ENCODE results near the gene KCTD3. TPM values are rescaled to one million over a fixed set of nuclear protein-coding genes. Genes with fewer than 3 reads are reported as not detected.

KCTD3 gene
- total RNA-seq, 1 donor from 2014 or later: 13.0 TPM

DNA sequence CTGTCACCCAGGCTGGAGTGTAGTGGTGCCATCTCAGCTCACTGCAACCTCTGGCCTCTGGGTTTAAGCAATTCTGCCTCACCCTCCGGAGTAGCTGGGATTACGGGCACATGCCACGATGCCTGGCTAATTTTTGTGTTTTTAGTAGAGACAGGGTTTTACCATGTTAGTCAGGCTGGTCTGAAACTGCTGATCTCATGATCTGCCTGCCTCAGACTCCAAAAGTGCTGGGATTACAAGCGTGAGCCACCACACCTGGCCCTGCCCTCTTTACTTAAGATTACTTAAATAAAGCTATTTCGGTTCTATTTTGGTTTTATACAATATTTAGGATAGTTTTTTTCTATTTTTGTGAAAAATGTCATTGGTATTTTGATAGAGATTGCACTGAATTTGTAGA, 15.3 kb upstream of the KCTD3 start:
- ATAC-seq (no peak), DNase-seq (ENCODE audit: missing footprints) (no peak)
- intact Hi-C loops (cut with DNase I): no loop called here

DNA sequence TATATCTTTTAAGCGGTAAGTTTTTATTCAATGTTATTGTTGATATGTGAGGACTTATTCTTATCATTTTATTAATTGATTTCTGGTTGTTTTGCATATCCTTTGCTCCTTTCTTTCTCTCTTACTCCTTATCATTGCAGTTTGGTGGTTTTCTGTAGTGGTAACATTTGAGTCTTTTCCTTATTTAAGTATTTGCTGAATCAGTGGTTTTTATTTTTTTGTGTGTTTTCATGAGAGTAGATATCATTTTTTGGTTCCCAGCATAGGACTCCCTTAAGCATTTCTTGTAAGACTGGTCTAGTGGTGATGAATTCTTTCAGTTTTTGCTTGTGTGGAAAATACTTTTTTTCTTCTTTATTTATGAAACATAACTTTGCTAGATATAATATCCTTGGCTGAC, 12.2 kb upstream of the KCTD3 start:
- ATAC-seq (no peak), DNase-seq (ENCODE audit: missing footprints) (no peak)
- intact Hi-C loops (cut with DNase I): no loop called here

DNA sequence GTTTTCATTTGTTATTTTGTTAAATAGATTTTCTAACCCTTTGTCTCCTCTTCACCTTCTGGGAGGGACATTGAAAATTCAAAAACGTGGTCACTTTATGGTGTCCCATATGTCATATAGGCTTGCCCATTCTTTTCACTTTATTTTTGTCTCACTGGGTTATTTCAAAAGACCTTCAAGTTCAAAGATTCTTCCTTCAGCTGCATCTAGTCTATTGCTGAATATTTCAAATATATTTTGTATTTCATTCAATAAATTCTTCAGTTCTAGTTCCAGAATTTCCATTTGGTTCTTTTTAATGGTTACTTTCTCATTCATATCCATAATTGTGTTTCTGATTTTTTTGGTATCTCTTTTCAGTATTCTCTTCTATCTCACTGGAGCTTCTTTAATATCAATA, 11.6 kb upstream of the KCTD3 start:
- no peak for DNase-seq (ENCODE audit: missing footprints)
- no peak for ATAC-seq
- intact Hi-C loops (cut with DNase I): no loop called here

DNA sequence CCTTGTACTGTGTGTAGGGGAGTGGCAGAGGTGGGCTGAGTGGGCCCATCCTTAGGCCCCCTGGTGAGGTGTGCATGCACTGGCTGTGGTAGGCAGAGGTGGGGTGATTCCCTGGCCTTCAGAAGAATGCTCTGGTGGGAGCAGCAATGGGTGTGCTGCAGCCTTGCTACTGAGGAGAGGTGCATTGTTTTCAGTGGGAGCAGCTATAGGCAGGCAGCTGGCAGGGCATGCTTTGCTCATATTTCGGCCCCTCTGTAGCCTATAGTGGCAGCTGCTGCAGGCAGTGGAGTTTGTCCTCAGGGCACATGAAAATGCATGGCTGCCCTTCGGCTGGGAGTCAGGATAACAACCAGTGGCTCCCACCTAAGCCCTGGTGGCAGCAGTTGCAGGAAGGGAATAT, 10.1 kb upstream of the KCTD3 start:
- ATAC-seq (no peak), DNase-seq (ENCODE audit: missing footprints) (no peak)
- intact Hi-C loops (cut with DNase I): no loop called here

DNA sequence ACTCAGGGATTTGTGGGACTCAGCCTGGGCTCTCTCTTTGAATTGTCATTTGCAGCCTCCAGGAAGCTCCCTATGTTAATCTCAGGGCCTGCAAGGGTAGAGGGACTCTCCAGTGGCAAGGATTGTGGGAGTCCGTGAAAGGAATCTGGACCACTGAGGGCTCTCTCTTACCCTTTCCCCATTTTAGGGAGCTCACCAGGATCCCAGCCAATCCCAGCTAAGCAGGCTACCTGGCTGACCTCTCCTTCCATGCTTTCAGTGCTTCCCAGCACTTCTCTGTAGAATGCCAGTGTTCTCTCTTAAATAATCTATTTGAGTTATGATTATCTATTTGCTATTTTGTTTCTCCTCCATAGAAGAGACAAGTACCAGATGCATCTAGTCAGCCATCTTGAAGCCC, 9.6 kb upstream of the KCTD3 start:
- no peak for ATAC-seq
- DNase-seq (ENCODE audit: missing footprints): no peak
- intact Hi-C loops (cut with DNase I): no loop called here

DNA sequence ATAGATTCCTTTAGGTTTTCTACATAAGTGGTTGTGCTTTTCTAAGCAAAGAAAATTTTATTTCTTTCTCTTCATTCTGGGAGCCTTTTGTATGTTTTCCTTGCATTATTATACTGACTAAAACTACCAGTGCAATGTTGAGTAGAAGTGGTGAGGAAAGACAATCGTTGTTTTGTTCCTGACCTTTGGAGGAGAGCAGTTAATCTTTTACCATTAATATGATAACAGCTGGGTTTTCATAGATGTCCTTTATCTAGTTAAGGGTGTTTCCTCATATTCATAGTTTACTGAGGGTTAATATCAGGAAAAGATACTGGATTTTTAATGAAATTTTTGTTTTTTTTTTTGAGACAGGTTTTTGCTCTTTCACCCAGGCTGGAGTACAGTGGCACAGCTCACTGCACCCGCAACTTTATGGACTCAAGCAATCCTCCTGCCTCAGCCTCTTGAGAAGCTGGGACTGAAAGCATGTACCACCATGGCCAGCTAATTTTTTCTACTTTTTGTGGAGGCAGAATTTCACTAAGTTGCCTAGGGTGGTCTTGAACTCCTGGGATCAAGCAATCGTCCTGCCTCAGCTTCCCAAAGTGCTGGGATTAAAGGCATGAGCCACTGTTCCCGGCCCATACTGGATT, 9.0 kb upstream of the KCTD3 start:
- intact Hi-C loops (cut with DNase I): no loop called here
- ATAC-seq (no peak), DNase-seq (ENCODE audit: missing footprints) (no peak)

DNA sequence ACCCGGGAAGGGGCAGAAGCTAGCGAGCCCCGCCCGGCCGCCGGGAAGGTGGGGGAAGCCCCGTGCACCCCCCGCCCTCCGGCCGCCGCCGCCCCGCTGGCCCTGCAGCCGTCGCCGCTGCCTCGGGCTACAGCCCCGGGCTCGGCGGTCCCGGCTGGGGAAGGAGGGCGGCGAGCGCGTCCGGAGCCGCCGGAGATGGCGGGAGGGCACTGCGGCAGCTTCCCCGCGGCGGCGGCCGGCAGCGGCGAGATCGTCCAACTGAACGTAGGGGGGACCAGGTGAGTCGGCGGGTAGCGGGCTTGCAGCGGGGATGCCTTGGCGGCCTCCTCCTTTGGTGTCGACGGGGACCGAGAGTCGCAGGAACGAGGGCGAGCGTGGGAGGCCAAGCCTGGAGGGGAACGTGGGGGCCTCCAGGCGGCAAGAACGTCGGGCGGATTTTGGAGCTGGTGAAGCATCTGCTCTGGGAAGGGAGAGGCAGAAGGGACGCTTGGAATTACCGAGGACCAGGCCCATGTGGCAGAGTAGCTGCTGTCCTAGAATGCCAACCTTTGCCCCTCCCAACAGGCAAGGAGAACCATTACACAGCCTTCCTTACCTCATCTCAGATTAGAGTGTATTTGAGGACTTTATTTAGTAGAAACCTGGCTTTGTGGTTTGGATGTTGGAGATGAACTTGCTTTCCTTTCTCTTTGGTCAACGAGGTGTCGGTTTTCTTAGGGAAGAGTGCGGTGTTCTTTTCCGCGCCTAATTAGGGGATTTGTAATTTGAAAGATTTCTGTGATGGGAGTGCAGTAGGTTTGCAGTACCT, 591 bp downstream of the KCTD3 start:
- ATAC-seq: peak; percentile 64
- intact Hi-C loops (cut with DNase I): loop anchor here (5.0 kb wide), 1 partner anchor 40 kb away; no protein-coding TSS in a partner anchor
- peak; percentile 70 for DNase-seq (ENCODE audit: missing footprints)

DNA sequence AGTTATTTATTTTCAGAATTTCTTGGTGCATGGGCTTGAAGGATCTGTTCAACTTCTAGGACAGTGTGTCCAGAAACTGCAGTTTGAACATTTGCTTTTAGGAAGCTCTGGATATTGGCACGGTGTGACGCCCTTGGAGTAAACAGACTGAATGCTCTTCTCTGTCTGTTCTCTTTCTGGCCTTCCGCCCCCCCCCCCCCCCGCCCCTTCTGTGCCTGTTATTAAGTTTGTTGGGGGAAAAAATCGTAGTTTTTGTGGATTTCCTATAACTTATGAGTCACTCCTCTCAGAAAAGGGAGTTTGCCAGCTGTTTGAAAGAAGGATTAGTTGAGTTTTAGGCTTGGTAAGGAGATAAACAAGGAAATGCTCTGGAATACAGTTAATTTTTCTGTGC, 1.2 kb downstream of the KCTD3 start:
- intact Hi-C loops (cut with DNase I): loop anchor here (5.0 kb wide), 1 partner anchor 39 kb away; no protein-coding TSS in a partner anchor
- DNase-seq (ENCODE audit: missing footprints) (no peak), ATAC-seq (peak; percentile 18)

DNA sequence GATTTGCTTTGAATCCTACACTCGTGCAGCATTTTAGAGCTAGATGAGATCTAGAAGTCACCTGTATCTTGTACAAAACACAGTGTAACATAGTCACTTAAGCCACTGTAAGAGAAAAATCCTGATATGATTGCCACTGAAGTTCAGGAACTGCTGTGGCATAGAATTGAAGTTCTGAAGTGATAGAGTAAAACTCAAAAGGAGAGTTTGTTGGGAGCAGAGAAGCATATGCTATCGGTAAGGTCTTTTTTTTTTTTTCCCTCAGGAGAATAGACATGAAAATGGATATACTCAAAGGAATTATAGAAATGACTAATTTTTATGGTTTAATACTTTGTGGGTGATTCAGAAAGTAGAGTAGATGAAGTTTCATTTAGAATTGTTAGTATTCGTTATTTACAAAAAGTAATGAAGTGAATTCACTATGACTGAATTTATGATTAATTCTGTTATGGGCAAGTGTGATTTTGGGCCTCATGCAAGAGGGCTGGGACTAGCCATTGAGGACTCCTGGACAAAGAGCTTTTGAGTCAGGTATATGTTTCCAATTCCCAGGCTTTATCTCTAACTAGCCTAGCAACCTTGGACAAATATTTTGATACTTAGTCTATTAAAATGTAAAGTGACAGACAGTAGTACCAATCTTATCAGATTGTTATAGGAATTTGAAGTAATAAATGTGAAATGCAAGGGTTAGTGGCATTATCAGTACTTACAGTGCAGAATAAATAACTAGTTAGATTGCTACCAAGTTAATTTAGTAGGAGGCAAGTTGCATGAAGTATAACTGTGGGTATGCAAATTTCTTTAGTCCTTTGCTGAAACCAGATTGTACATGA, 3.1 kb downstream of the KCTD3 start:
- no peak for ATAC-seq
- intact Hi-C loops (cut with DNase I): loop anchor here (5.0 kb wide), 1 partner anchor 37 kb away; no protein-coding TSS in a partner anchor
- no peak for DNase-seq (ENCODE audit: missing footprints)

DNA sequence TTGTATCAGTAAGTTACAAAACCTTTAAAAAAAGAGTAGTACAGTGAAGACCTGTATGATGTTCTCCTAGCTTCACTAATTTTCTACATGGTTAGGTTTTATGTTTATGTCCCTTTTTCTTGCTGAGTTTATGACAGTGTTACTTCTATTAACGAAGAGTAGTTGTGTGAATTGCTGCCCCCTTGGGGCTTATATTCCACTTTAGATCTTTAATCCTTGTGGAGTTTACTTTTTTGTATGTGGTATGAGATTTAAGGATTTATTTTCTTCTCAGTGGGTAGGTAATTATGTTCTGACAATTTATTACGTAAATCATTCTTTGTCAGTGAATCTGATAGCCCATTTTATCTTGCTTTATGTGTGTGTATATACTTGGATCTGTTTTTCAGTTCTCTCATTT, 14.8 kb downstream of the KCTD3 start:
- intact Hi-C loops (cut with DNase I): no loop called here
- DNase-seq (ENCODE audit: missing footprints) (no peak), ATAC-seq (no peak)

DNA sequence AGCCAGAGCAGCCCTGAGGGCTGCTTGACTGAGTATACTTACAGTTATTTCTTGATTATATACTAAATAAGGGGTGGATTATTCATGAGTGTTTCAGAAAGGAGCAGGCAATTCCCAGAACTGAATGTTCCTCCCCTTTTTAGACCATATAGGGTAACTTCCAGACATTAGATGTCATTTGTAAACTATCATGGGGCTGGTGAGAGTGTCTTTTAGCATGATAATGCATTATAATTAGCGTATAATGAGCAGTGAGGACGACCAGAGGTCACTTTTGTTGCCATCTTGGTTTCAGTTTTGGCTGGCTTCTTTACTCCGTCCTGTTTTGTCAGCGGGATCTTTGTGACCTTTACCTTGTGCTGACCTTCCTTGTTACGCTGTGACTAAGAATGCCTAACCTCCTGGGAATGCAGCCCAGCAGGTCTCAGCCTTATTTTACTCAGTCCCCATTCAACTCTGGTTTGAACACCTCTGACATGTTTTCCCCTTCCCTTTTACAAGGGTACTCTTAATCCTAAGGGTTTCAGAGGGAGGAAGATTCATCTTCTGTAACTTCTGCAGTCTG, 16.2 kb downstream of the KCTD3 start:
- DNase-seq (ENCODE audit: missing footprints): no peak
- ATAC-seq: peak; percentile 70
- intact Hi-C loops (cut with DNase I): no loop called here

DNA sequence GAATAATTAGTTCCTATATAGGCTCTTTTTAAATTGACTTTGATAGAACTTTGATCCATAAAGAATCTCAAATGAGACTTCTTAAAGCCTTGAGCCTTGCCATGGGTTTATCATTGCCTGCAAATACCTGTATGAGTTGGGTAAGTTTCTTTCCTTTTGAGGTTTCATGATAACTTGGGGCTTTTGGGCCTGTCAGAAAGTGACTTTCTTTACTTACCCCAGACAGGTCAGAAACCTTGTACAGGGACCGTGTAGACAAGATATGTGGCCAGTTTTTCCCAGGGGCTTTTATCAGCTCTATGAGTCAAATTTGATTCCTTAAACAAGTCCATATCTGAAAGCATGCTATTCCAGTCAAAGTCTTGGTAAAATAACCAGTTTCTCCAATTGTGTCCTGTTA, 17.3 kb downstream of the KCTD3 start:
- ATAC-seq: no peak
- intact Hi-C loops (cut with DNase I): no loop called here
- DNase-seq (ENCODE audit: missing footprints): no peak

DNA sequence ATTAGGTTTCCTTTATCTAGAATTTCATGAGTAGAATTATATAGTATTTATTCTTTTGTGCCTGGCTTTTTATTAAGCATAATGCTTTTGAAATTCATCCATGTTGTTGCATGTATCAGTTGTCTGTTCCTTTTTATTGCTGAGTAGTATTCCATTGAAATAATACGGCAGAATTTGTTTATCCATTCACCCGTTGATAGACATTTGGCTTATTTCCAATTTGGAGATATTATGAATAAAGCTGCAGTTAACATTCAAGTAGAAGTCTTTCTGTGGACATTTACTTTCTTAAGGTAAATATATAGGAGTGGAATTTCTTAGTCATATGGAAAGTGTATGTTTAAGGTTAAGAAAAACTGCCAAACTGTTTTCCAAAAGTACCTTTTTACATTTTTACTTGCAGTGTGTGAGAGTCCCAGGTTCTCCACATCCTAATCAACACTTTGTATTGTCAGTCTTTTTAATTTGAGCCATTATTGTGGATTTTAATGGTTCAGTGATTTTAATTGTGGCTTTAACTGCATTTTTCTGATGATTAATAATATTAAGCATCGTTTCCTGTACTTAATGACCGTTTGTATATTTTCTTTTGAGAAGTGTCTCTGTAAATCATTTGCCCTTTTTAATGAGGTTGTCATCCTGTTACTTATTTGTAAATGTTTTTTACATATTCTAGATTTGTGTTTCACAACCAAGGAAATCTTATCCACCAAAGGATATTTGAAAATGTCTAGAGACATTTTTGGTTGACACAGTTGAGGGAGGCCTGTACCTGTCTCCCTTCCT, 22.7 kb downstream of the KCTD3 start:
- ATAC-seq (no peak), DNase-seq (ENCODE audit: missing footprints) (no peak)
- intact Hi-C loops (cut with DNase I): no loop called here

DNA sequence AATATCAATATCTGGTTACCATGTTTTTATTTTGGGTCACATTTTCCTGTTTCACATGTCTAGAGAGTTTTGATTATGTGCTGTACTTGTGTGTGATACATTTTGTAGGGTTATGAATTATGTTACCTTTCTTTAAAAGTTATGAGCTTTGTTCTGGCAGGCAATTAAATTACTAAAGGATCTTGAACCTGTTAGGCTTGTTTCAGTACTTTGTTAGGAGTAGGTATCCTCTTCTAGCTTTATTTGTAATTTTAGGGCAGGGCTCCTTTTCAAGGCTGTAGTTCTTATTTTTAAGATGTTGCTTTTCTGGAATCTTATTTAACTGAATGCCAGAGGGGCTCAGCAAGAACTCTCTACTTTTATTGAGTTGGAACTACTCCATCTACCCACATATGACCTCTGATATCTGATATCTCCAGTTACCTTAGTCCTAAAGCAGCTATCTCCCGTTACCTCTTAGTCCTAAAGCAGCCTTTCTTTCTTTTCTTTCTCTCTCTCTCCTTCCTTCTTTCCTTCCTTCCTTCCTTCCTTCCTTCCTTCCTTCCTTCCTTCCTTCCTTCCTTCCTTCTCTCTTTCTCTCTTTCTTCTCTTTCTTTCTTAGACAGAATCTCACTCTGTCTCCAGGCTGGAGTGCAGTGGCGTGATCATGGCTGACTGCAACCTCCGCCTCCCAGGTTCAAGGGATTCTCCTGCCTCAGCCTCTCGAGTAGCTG, 23.8 kb downstream of the KCTD3 start:
- DNase-seq (ENCODE audit: missing footprints) (no peak), ATAC-seq (no peak)
- intact Hi-C loops (cut with DNase I): no loop called here

DNA sequence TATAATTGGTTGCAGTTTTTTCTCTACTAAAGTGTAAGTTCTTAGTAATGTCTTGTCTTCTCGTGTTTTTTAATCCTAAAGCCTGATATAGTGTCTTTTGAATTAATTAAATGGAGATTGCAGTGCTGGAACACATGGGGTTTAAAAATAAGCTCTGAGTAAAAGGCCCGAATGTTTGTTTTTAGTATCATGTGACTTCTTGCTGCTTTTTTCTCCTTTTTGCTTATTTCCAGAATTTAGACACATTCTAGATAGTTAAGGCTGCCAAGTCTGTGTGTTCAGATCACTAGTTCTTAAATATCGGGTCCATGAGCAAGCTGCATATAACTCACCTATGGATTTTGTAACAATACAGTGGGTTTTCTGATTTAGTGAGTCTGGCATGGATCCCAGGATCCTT, 27.5 kb downstream of the KCTD3 start:
- DNase-seq (ENCODE audit: missing footprints) (no peak), ATAC-seq (no peak)
- intact Hi-C loops (cut with DNase I): no loop called here

DNA sequence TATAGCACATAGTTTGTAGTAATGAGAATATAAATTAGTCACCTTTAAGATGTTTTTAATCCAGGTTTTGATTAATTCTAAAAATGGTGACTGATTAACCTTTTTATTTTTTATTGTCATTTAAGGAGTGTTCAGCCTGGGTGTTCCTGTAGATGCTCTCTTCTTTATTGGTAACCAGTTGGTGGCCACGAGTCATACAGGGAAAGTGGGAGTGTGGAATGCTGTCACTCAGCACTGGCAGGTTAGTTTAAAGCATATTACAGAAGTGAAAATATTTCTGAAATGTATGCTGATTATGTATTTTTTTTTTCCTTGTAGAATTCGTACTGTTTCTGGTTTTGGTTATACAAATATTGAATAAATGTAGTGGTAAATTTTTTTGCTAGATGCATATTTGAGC, 28.1 kb downstream of the KCTD3 start:
- intact Hi-C loops (cut with DNase I): no loop called here
- no peak for DNase-seq (ENCODE audit: missing footprints)
- no peak for ATAC-seq

DNA sequence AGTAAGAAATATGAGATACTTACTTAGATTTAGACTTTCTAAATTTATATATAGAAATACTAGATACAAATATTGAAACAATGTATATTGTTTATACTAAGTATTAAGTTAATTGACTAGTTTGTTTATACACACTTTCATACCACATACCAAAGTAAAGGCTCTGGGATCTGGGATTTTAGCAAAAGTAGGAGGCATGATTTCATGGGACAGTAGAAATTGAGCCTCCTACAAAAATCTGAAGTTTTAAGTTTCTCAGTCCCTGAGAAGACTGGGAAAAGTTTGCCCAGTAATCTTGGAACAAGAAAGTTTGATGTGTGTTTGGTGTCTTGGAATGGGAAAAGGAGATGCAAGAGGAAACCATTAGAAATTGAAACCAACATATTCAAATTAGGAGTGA, 30.9 kb downstream of the KCTD3 start:
- DNase-seq (ENCODE audit: missing footprints) (no peak), ATAC-seq (no peak)
- intact Hi-C loops (cut with DNase I): no loop called here

Data from Right ventricle myocardium inferior (tissue), 1 donor.